ENCODE measurements around the gene SORD. TPM values are rescaled to one million over a fixed set of nuclear protein-coding genes. Genes with fewer than 3 reads are reported as not detected.
A peak's percentile ranks its signal among the peaks of the same experiment; 100 is the strongest.

Gene SORD
- total and polyA plus RNA-seq, 10 of the 15 experiments (the other 5 are each of a cell fraction or from before 2014, with no cell fraction given), result 7.5 to 51.6 (median 40.1) TPM

DNA sequence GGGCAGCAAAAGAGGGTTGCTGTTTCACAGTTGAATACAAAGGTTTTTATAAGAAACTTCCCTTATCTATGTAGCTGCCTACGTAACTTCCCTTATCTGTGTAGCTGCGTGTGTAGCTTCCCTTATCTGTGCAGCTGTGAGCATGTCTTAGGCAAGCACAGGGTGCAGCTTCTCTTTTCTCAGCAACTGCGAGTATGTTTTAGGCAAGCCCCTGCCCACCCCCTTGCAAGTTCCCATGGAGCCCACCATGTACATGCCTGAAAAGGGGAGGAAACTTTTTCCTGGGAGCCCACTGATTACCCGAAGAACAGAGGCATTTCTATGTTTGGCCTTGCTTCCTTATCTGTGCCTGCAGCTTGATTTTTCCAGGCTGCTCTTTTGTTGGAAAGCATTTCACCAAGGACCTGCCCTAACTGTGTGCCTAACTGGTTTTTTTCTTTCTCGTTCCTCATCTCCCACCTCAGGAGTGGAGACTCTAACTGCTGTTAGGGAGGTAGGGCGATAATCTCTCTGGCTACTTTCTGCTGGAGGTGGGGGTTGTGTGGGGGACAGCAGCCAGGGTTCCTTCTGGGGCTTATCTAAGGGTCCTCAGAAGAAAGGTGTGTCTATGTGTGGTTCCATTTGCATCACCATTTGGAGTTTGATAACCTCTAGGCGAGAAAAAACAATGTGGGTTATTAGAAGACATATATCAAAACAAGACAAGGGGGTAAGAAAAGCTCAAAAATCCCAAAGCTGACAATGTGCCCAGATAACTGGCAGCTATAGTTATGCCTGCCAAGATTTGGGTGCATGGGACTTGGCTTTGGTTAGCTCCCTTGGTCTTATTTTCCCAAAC, 26.0 kb downstream of the SORD start (continued):
- TF ChIP-seq, protein P1, sequence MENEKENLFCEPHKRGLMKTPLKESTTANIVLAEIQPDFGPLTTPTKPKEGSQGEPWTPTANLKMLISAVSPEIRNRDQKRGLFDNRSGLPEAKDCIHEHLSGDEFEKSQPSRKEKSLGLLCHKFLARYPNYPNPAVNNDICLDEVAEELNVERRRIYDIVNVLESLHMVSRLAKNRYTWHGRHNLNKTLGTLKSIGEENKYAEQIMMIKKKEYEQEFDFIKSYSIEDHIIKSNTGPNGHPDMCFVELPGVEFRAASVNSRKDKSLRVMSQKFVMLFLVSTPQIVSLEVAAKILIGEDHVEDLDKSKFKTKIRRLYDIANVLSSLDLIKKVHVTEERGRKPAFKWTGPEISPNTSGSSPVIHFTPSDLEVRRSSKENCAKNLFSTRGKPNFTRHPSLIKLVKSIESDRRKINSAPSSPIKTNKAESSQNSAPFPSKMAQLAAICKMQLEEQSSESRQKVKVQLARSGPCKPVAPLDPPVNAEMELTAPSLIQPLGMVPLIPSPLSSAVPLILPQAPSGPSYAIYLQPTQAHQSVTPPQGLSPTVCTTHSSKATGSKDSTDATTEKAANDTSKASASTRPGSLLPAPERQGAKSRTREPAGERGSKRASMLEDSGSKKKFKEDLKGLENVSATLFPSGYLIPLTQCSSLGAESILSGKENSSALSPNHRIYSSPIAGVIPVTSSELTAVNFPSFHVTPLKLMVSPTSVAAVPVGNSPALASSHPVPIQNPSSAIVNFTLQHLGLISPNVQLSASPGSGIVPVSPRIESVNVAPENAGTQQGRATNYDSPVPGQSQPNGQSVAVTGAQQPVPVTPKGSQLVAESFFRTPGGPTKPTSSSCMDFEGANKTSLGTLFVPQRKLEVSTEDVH (IDR thresholded peaks at IDR 0.05; ENCODE audit: low read depth, partially characterized antibody), result no peak
- TF ChIP-seq E4F1 (IDR thresholded peaks at IDR 0.05; ENCODE audit: borderline replicate concordance, partially characterized antibody), result no peak
- 0 out of 2 replicates have a peak, but pooled peaks have one; percentile 18 for TF ChIP-seq POLR2A (IDR thresholded peaks at IDR 0.05; ENCODE audit: low read depth, low read length)
- peak; percentile 15; the same call in 1 of the 2 replicates for TF ChIP-seq NBN (IDR thresholded peaks at IDR 0.05)
- 0 out of 2 replicates have a peak, but pooled peaks have one; percentile 10 for TF ChIP-seq RELB (IDR thresholded peaks at IDR 0.05; ENCODE audit: low read depth)
- TF ChIP-seq TBL1XR1 (IDR thresholded peaks at IDR 0.05; ENCODE audit: low read depth, low read length), result no peak
- TF ChIP-seq POLR2AphosphoS5 (IDR thresholded peaks at IDR 0.05; ENCODE audit: low read length), result no peak; the same call in 1 of the 2 replicates
- no peak for TF ChIP-seq EED (IDR thresholded peaks at IDR 0.05; ENCODE audit: low read depth)
- no peak for TF ChIP-seq RB1 (IDR thresholded peaks at IDR 0.05; ENCODE audit: borderline replicate concordance)
- TF ChIP-seq MEF2B (IDR thresholded peaks at IDR 0.05; ENCODE audit: partially characterized antibody, poor library complexity, severe bottlenecking), result peak; percentile 37
- no peak for TF ChIP-seq RFX5 (IDR thresholded peaks at IDR 0.05; ENCODE audit: low read depth, low read length)
- TF ChIP-seq, protein P2, sequence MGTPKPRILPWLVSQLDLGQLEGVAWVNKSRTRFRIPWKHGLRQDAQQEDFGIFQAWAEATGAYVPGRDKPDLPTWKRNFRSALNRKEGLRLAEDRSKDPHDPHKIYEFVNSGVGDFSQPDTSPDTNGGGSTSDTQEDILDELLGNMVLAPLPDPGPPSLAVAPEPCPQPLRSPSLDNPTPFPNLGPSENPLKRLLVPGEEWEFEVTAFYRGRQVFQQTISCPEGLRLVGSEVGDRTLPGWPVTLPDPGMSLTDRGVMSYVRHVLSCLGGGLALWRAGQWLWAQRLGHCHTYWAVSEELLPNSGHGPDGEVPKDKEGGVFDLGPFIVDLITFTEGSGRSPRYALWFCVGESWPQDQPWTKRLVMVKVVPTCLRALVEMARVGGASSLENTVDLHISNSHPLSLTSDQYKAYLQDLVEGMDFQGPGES (IDR thresholded peaks at IDR 0.05), result no peak
- TF ChIP-seq, protein P3, sequence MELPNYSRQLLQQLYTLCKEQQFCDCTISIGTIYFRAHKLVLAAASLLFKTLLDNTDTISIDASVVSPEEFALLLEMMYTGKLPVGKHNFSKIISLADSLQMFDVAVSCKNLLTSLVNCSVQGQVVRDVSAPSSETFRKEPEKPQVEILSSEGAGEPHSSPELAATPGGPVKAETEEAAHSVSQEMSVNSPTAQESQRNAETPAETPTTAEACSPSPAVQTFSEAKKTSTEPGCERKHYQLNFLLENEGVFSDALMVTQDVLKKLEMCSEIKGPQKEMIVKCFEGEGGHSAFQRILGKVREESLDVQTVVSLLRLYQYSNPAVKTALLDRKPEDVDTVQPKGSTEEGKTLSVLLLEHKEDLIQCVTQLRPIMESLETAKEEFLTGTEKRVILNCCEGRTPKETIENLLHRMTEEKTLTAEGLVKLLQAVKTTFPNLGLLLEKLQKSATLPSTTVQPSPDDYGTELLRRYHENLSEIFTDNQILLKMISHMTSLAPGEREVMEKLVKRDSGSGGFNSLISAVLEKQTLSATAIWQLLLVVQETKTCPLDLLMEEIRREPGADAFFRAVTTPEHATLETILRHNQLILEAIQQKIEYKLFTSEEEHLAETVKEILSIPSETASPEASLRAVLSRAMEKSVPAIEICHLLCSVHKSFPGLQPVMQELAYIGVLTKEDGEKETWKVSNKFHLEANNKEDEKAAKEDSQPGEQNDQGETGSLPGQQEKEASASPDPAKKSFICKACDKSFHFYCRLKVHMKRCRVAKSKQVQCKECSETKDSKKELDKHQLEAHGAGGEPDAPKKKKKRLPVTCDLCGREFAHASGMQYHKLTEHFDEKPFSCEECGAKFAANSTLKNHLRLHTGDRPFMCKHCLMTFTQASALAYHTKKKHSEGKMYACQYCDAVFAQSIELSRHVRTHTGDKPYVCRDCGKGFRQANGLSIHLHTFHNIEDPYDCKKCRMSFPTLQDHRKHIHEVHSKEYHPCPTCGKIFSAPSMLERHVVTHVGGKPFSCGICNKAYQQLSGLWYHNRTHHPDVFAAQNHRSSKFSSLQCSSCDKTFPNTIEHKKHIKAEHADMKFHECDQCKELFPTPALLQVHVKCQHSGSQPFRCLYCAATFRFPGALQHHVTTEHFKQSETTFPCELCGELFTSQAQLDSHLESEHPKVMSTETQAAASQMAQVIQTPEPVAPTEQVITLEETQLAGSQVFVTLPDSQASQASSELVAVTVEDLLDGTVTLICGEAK (IDR thresholded peaks at IDR 0.05; ENCODE audit: borderline replicate concordance), result peak; percentile 34; the same call in 1 of the 2 replicates
- 0 out of 2 replicates have a peak, but pooled peaks have one; percentile 11 for TF ChIP-seq IKZF1 (conservative IDR thresholded peaks at IDR 0.05)
- no peak for TF ChIP-seq LARP7 (IDR thresholded peaks at IDR 0.05)
- no peak for TF ChIP-seq ZNF207 (IDR thresholded peaks at IDR 0.05; ENCODE audit: borderline replicate concordance)
- TF ChIP-seq SMAD5 (IDR thresholded peaks at IDR 0.05; ENCODE audit: low read depth), result no peak; the same call in 1 of the 2 replicates
- TF ChIP-seq RUNX3 (IDR thresholded peaks at IDR 0.05; ENCODE audit: low read length), result no peak

Data from GM12878 (cell line).